Measurements from ENCODE around the gene KPNA1. TPM values are rescaled to one million over a fixed set of nuclear protein-coding genes. Genes with fewer than 3 reads are reported as not detected.
"Not testable (repeated sequence)": the region's sequence is repeated elsewhere in the genome, so short reads cannot be mapped to it uniquely, and the experiment has no call there.

KPNA1 gene
- total RNA-seq, 2 donors from 2014 or later = 20.2 to 28.7 TPM

- Histone ChIP-seq H3K4me3 (no peak overlapping the region), H3K27ac (no peak overlapping the region), H3K9me3 (no peaks in the 10 kb centered on the region), H3K4me1 (peaks cover 52% of the 10 kb centered on the region), H3K36me3 (replicated peaks in 1 of 2; ENCODE audit: insufficient read depth in 1 of 2, low read depth in 2 of 2) (no peaks in the 10 kb centered on the region), H3K27me3 (no peaks in the 10 kb centered on the region)
- intact Hi-C loops (cut with DNase I) = no loop called here
- TF ChIP-seq POLR2A (IDR thresholded peaks at IDR 0.05) = no peak
- TF ChIP-seq, protein P1, sequence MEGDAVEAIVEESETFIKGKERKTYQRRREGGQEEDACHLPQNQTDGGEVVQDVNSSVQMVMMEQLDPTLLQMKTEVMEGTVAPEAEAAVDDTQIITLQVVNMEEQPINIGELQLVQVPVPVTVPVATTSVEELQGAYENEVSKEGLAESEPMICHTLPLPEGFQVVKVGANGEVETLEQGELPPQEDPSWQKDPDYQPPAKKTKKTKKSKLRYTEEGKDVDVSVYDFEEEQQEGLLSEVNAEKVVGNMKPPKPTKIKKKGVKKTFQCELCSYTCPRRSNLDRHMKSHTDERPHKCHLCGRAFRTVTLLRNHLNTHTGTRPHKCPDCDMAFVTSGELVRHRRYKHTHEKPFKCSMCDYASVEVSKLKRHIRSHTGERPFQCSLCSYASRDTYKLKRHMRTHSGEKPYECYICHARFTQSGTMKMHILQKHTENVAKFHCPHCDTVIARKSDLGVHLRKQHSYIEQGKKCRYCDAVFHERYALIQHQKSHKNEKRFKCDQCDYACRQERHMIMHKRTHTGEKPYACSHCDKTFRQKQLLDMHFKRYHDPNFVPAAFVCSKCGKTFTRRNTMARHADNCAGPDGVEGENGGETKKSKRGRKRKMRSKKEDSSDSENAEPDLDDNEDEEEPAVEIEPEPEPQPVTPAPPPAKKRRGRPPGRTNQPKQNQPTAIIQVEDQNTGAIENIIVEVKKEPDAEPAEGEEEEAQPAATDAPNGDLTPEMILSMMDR (IDR thresholded peaks at IDR 0.05) = no peak
- DNase-seq = peak in 1 of 4 donors; percentile 19
- ATAC-seq = no peak
- WGBS, 2 donors = 50 to 66% methylated on average over 8 of the region's 8 CpGs
Observed at GRCh38 chr3:122510878-122511535, 3.7 kb downstream of the KPNA1 start.

DNA sequence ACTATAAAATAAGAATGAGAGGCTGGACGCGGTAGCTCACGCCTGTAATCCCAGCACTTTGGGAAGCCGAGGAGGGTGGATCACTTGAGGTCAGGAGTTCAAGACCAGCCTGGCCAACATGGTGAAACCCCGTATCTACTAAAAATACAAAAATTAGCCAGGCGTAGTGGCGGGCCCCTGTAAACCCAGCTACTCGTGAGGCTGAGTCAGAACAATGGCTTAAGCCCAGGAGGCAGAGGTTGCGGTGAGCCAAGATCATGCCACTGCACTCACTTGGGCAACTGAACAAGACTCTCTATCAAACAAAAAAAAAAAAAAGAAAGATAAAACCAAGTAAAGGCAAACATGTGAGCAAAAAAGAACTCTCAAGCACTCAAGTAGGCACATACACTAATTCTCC is 5.8 kb downstream of the KPNA1 start:
- H3K9me3 ChIP-seq; H3K27ac ChIP-seq; intact Hi-C loops (cut with DNase I); H3K4me3 ChIP-seq; H3K36me3 ChIP-seq (replicated peaks in 1 of 2; ENCODE audit: insufficient read depth in 1 of 2, low read depth in 2 of 2); H3K27me3 ChIP-seq: not testable (repeated sequence)
- WGBS, 2 donors = 60 to 66% methylated on average over 9 of the region's 9 CpGs
- ATAC-seq = peak; percentile 67
- H3K4me1 ChIP-seq = peaks cover 52% of the 10 kb centered on the region
- DNase-seq = peak; percentile 61 to 78 (median 70)

- whole genome bisulfite sequencing, 2 donors = 84 to 85% methylated on average over 2 of the region's 2 CpGs
- Histone ChIP-seq H3K27ac (peak overlapping the region in 1 of 4 donors; percentile 19), H3K9me3 (no peaks in the 10 kb centered on the region), H3K27me3 (no peaks in the 10 kb centered on the region), H3K36me3 (replicated peaks in 1 of 2; ENCODE audit: insufficient read depth in 1 of 2, low read depth in 2 of 2) (no peaks in the 10 kb centered on the region), H3K4me3 (no peak overlapping the region), H3K4me1 (peaks cover 47% of the 10 kb centered on the region)
- ATAC-seq = no peak
- no peak for DNase-seq
- intact Hi-C loops (cut with DNase I) = no loop called here
- TF ChIP-seq, protein P1 (IDR thresholded peaks at IDR 0.05) = no peak
- no peak for TF ChIP-seq POLR2A (IDR thresholded peaks at IDR 0.05)
Observed at GRCh38 chr3:122508135-122508914, 6.4 kb downstream of the KPNA1 start.

DNA sequence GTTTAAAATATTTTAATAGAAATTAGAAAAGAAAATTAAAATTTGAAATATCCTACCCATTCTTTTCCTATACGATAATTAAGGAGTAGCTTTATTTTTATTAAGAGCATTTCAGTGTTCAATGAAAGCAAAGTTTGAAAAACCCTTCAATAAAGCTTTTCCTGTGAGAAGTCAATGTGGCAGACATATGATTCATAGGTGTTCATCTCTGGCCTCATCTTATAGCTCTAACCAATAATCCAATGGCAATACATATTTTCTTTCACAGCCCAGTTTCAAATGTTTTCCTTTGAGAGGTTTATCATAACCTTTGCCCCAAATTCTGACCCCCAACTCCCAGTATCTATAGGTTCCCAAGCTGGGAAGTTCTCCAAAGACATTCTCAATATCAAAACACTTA is 8.3 kb downstream of the KPNA1 start:
- intact Hi-C loops (cut with DNase I) = no loop called here
- H3K27me3 ChIP-seq = no peaks in the 10 kb centered on the region
- no peak overlapping the region for H3K4me3 ChIP-seq
- 94 to 97% methylated on average over 1 of the region's 1 CpG for WGBS, 2 donors
- TF ChIP-seq POLR2A (IDR thresholded peaks at IDR 0.05) = no peak
- TF ChIP-seq, protein P1 (IDR thresholded peaks at IDR 0.05) = no peak
- no peak for ATAC-seq
- no peak overlapping the region for H3K27ac ChIP-seq
- no peaks in the 10 kb centered on the region for H3K9me3 ChIP-seq
- no peaks in the 10 kb centered on the region for H3K36me3 ChIP-seq (replicated peaks in 1 of 2; ENCODE audit: insufficient read depth in 1 of 2, low read depth in 2 of 2)
- no peak for DNase-seq
- H3K4me1 ChIP-seq = peaks cover 41% of the 10 kb centered on the region

DNA sequence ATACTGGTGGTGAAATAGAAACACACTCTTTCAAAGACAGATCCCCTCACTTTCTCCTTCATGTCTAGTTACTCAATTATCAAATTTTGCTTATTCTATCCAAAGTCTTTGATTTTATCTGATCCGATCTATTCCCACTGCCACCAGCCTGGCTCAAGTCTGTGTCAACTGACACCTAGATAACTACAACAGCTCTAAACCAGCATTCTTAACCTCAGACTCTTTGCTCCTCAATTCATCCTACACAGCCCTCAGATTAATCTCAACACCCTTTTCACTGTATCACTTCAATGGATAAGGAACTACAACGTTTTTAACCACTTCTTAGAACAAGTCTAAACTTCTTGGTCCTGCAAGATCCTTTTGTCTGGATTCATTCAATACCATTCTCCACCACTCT is 9.1 kb downstream of the KPNA1 start:
- Histone ChIP-seq H3K4me3 (no peak overlapping the region), H3K36me3 (replicated peaks in 1 of 2; ENCODE audit: insufficient read depth in 1 of 2, low read depth in 2 of 2) (no peaks in the 10 kb centered on the region), H3K27me3 (no peaks in the 10 kb centered on the region), H3K27ac (no peak overlapping the region), H3K4me1 (peaks cover 33% of the 10 kb centered on the region), H3K9me3 (no peaks in the 10 kb centered on the region)
- WGBS, 2 donors = 28 to 31% methylated on average over 2 of the region's 2 CpGs
- intact Hi-C loops (cut with DNase I) = no loop called here
- TF ChIP-seq, protein P1 (IDR thresholded peaks at IDR 0.05) = no peak
- TF ChIP-seq POLR2A (IDR thresholded peaks at IDR 0.05) = no peak
- DNase-seq (no peak), ATAC-seq (no peak)
